Skeletal muscle cell (primary cell): ENCODE results near the gene GFER.

ENCODE experiments used
- DNase-seq: peaks from one replicate; pipeline ENCODE4 v3.0.0-alpha.2; 2010; ENCODE audit warnings: low read depth
- H3K4me3 ChIP-seq: 2 replicates; pipeline ENCODE4 v1.5.1; 2011; ENCODE audit warnings: low read depth, mild to moderate bottlenecking, control low read depth, low read length, moderate library complexity

Gene GFER

DNA sequence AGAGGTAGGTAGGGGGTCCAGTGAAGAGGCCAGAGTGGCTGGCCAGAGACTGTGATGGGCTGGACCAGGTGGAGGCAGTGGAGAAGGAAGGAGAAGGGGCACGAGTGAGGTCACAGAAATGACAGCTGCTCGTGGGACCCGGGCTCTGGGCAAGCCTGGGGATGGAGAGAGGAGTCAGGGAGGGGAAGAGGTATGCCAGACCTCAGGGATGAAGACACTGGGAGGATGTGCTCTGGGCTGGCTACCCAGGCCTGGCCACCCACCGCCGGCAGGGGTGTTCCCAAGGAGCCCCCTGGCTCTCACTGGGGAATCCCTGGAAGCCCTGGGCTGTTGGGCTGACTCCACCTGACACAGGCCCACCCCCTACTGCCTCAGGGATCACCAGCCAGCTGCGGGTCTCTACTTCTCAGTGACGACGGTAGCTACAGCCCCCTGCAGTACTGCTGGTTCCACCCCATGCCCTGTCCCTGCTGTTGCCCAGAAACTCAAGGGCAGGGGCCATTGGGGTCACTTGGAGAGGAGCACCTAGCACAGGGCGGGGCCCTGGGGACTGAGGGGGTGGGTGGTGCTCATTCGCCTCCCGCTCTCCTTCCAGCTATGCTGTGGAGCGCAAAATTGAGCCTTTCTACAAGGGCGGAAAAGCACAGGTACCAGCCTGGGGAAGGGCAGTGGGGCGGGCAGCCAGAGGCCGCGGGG is 10.4 kb upstream of the GFER start:
- no peak overlapping the region for H3K4me3 ChIP-seq
- no peak for DNase-seq

DNA sequence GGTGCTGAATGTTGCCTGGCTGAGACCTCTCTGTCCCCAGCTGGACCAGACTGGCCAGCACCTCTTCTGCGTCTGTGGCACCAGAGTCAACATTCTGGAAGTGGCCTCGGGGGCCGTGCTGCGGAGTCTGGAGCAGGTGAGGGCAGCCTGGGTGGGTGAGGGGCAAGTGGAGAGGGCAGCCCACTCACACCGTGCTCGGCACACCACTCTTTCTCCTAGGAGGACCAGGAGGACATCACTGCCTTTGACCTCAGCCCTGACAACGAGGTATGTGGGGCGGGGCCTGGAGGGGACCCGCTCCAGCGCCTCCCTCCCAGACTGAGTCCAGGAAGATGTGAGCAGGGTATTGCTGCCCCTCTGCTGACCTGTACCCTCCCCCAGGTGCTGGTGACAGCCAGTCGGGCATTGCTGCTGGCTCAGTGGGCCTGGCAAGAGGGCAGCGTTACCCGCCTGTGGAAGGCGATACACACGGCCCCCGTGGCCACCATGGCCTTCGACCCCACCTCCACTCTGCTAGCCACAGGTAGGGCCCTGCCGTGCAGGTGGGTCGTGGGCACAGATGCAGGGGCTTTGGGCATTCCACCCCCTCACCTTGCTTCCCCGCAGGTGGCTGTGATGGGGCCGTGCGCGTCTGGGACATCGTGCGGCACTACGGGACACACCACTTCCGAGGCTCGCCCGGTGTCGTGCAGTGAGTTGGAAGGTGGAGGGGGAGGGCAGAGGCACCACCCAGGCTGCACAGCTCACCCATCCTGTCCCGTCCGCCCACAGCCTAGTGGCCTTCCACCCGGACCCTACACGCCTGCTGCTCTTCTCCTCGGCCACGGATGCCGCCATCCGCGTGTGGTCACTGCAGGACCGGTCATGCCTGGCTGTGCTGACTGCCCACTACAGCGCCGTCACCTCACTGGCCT is 9.6 kb upstream of the GFER start:
- no peak for DNase-seq
- no peak overlapping the region for H3K4me3 ChIP-seq

DNA sequence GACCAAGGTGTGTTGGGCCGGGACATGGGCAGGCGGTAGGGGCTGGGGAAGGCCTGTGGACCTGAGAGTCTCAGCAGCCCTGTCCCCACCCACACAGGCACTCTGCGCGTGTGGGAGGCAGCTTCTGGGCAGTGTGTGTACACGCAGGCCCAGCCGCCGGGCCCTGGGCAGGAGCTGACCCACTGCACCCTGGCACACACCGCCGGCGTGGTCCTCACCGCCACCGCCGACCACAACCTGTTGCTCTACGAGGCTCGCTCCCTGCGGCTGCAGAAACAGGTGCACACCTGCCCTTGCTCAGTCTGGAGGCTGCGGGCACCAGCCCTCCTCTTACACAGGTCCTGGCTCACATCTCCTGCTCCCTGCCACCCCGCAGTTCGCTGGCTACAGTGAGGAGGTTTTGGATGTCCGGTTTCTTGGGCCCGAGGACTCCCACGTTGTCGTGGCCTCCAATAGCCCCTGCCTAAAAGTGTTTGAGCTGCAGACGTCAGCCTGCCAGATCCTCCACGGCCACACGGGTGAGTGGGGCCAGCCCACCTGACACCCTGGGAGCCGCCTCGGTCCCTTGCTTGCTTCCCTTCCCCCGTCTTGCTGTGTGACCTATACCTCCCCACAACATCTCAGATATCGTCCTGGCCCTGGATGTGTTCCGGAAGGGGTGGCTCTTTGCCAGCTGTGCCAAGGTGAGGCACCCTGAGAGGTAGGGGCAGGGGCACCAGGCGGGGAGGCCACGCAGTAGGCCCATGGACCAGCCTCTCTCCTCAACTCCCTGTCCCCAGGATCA is 8.4 kb upstream of the GFER start:
- DNase-seq: no peak
- H3K4me3 ChIP-seq: no peak overlapping the region

DNA sequence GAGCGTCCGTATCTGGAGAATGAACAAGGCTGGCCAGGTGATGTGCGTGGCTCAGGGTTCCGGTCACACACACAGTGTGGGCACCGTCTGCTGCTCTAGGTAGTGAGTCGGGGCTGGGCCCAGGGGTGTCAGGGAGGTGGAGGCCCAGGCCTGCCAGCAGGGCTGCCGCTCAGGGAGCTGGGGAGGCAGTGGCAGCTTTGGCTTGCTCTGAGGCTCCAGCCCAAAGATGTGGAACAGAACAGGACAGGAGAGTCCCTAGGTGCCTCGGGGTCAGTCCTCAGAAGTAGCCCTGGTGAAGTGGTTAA is 7.8 kb upstream of the GFER start:
- no peak overlapping the region for H3K4me3 ChIP-seq
- DNase-seq: no peak

GRCh38 chr16:1976951-1977874 is 6.8 kb upstream of the GFER start:
- H3K4me3 ChIP-seq: no peak overlapping the region
- DNase-seq: no peak

GRCh38 chr16:1977875-1978268 is 6.1 kb upstream of the GFER start:
- no peak for DNase-seq
- H3K4me3 ChIP-seq: no peak overlapping the region

GRCh38 chr16:1978476-1979120 is 5.4 kb upstream of the GFER start:
- DNase-seq: no peak
- no peak overlapping the region for H3K4me3 ChIP-seq

DNA sequence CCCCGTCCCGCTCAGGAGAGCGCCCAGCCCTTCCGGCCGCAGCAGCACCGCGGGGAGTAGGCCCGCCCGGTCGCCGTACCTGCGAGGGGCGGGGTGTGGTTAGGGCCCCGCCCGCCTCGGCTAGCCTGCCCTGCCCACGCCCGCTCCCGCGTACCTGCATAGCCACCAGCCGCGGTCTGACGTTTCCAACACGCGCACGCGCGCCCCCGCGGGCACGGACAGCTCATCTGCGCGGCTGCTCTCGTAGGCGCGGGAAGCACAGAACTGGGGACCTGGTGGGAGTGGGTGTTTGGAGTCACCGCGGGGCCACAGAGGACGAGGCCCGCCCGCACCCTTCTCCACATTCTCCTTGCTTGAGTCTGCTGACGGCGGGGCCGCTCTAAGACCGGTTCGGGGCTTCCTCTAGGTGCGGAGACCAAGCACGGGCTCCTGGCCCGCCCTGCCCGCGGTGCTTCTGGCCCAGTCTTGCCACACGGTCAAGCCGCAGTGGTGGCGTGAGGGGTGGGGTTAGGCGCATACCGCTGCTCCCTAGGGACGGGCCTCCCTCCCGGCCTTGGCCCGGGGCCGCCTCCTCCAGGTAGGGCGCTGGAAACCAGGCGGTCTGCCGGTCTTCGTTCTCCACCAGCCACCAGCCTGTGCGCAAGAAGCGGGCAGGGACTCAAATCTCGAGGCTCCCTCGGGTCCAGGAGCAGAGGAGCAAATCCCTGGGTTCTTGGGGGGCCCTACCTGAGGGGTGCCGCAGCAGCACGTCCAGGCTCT is 4.5 kb upstream of the GFER start:
- no peak for DNase-seq
- no peak overlapping the region for H3K4me3 ChIP-seq

DNA sequence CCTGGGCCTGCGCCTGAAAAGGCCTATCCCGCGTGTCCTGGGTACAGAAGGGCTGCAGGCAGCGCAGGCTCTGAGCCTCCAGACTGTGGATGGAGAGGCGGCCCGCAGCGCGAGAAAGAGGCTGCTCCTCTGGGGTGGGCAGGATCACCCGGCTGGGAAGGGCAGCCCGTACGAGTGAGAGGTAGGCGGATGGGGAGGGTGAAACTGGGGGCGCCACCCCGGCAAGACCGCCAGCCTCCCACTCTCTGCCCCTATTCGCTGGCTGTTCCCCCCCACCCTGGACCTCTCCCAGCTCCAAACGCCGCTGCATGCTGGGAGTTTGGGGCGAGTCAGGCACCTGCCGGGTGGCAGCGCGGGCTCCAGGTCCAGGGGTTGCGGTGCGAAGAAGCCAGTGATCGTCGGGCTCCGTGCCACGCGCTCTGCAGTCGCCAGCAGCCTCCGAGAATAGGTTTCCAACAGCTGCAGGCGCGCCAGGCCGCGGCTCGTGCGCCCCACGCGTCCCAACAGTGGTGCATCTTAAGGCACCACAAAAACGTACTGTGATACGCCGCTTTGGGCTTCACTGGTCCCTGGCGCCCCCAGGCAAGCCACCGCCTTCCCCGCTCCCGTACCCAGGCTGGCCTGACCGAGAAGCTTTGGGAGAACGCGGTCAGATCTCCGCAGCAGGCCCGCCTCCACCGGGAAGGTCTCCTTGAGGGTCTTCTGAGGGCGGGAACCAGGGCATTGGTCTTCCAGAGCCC is 3.8 kb upstream of the GFER start:
- no peak overlapping the region for H3K4me3 ChIP-seq
- DNase-seq: no peak

- DNase-seq: no peak
- no peak overlapping the region for H3K4me3 ChIP-seq
Observed at GRCh38 chr16:1980770-1981087, 3.3 kb upstream of the GFER start.

DNA sequence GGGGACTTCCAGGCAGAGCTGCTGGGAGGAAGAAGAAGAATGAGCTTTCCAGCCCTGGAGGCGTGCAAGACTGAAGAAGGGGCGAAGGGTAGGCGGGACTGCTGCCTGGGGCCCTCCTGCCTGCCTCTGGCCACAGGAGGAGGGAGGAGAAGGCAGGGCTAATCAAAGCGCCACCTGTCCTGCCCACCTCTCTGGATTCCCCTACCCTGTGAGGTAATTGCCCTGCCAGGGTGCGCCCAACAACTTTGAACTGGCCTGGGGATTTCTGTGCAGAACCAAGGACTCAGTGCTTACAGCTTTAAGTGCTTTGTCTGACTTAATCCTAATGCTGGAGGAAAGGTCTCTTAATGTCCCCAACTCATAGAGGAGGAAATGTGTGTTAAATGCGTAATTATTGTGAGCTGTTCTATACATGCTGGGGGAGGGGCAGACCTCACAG is 2.6 kb upstream of the GFER start, which contains the start of gene NOXO1:
Gene NOXO1, minus strand, starts transcription at position 72 of the 439 bp plus-strand sequence. CDS start 290 bp downstream, outside the sequence.
- DNase-seq: no peak
- H3K4me3 ChIP-seq: no peak within 1 kb of the TSS

DNA sequence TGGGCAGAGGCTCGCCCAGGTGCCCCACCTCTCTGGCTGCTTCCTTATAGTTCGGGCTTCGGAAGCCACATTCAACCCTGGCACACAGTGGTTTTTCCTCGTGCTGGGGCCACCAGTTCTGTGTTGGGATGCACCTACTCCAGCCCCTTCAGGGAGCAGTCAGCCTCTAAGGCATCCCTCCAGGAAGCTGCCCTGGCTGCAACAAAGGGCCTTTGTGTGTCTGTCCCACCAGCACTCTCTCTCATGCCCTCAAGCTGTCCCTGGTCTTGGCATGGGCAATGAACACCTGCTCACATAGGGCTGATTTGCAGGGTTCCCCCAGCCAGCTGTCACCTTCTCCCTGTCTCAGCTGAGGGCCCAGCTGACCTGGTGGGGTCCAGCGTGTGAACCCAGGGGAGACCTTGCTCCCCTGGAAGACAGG is 2.0 kb upstream of the GFER start:
- no peak for DNase-seq
- H3K4me3 ChIP-seq: no peak overlapping the region

GRCh38 chr16:1982991-1983543 is 926 bp upstream of the GFER start:
- no peak for DNase-seq
- peak overlapping the region; percentile 56 for H3K4me3 ChIP-seq

GRCh38 chr16:1984347-1985225 is 593 bp downstream of the GFER start:
- peak overlapping the region; percentile 71 for H3K4me3 ChIP-seq
- no peak for DNase-seq

GRCh38 chr16:1985466-1986150 is 1.6 kb downstream of the GFER start:
- no peak for DNase-seq
- peak overlapping the region; percentile 71 for H3K4me3 ChIP-seq

DNA sequence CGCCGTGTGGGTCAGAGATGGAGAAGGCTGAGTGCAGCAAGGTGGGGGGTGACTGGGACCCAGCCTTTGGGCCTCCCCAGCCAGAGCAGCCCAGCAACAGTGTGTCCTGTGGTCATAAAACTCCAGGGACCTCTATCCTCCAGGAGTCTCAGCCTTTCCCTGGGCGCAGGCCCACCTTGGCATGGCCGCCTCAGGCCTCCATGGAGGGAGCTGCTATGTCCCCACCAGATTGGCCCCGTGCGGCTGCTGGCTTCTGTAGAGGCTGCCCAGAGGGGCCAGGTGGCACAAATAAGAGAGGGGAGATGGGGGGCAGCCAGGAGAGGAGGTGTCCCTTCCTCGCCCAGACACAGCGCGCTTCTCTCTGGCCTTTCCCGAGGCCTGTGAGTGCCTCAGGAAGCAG is 3.2 kb downstream of the GFER start:
- H3K4me3 ChIP-seq: no peak overlapping the region
- DNase-seq: no peak
